H1 (cell line): Measurements from ENCODE around the gene BBX. TPM values are rescaled to one million over a fixed set of nuclear protein-coding genes. Genes with fewer than 3 reads are reported as not detected.
A peak's percentile ranks its signal among the peaks of the same experiment; 100 is the strongest.

Source experiments
- RAD21 ChIP-seq, 2 experiments: IDR thresholded peaks in 1 of 2; conservative IDR thresholded peaks in 1 of 2; 2 replicates each; pipeline ENCODE4 v1.6.1; 2011; ENCODE audit warnings: low read depth in 2 of 2, low read length in 2 of 2, improper control_type of control experiment in 1 of 2, inconsistent platforms in 1 of 2, mild to moderate bottlenecking in 1 of 2, moderate library complexity in 1 of 2
- polyA plus RNA-seq, 7 experiments: library from polyadenylated mRNA; depleted of rRNA in 3 of 7; stranded (reverse) in 5 of 7; unstranded in 2 of 7; fragments of >200 nt in 5 of 7; fragments of 200-250 nt in 2 of 7; gene quantifications; 1 replicate in 5 of 7; 2 replicates in 1 of 7; 4 replicates in 1 of 7; pipeline versions ENCODE4 v1.2.1 to v1.2.3, GENCODE V29; 2011 to 2013; ENCODE audit warnings: missing spikeins in 2 of 7, mixed read lengths in 2 of 7
- total RNA-seq: library from RNA; stranded (reverse); fragmentation: NEBNext Ultra II Directional; extraction: Animal tissue kit (Norgen Biotek cat#: 25700); gene quantifications from 2 replicates; pipeline ENCODE4 v1.2.1, GENCODE V29; 2021

Gene BBX
- total and polyA plus RNA-seq, 2 of the 8 experiments (the other 6 are each of a cell fraction or from before 2014, with no cell fraction given) = 11.0 to 42.5 TPM

GRCh38 chr3:107752202-107752990 lies 229.6 kb downstream of the BBX start (continued):
- peak; percentile 66 to 69 for TF ChIP-seq RAD21 (IDR thresholded peaks at IDR 0.05 in 1 of 2, conservative IDR thresholded peaks at IDR 0.05 in 1 of 2; ENCODE audit: low read depth in 2 of 2, low read length in 2 of 2)
- TF ChIP-seq, all 59 proteins: peak for 2
